Measurements from ENCODE around the gene SEMA4D.

GRCh38 chr9:89426384-89426961 lies 71.4 kb downstream of the SEMA4D start:
- TF ChIP-seq CTCF (IDR thresholded peaks at IDR 0.05; ENCODE audit: poor library complexity, severe bottlenecking) = no peak
- no peak for TF ChIP-seq EZH2 (IDR thresholded peaks at IDR 0.05; ENCODE audit: borderline replicate concordance, insufficient read depth, low read length, poor library complexity, severe bottlenecking)
- no peak for TF ChIP-seq EP300 (conservative IDR thresholded peaks at IDR 0.05; ENCODE audit: poor library complexity, severe bottlenecking)
- TF ChIP-seq POLR2AphosphoS5 (IDR thresholded peaks at IDR 0.05) = no peak
- TF ChIP-seq SMC3 (conservative IDR thresholded peaks at IDR 0.05; ENCODE audit: poor library complexity) = no peak
- TF ChIP-seq MXI1 (conservative IDR thresholded peaks at IDR 0.05; ENCODE audit: poor library complexity, severe bottlenecking) = no peak
- TF ChIP-seq, protein P1, sequence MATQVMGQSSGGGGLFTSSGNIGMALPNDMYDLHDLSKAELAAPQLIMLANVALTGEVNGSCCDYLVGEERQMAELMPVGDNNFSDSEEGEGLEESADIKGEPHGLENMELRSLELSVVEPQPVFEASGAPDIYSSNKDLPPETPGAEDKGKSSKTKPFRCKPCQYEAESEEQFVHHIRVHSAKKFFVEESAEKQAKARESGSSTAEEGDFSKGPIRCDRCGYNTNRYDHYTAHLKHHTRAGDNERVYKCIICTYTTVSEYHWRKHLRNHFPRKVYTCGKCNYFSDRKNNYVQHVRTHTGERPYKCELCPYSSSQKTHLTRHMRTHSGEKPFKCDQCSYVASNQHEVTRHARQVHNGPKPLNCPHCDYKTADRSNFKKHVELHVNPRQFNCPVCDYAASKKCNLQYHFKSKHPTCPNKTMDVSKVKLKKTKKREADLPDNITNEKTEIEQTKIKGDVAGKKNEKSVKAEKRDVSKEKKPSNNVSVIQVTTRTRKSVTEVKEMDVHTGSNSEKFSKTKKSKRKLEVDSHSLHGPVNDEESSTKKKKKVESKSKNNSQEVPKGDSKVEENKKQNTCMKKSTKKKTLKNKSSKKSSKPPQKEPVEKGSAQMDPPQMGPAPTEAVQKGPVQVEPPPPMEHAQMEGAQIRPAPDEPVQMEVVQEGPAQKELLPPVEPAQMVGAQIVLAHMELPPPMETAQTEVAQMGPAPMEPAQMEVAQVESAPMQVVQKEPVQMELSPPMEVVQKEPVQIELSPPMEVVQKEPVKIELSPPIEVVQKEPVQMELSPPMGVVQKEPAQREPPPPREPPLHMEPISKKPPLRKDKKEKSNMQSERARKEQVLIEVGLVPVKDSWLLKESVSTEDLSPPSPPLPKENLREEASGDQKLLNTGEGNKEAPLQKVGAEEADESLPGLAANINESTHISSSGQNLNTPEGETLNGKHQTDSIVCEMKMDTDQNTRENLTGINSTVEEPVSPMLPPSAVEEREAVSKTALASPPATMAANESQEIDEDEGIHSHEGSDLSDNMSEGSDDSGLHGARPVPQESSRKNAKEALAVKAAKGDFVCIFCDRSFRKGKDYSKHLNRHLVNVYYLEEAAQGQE (IDR thresholded peaks at IDR 0.05; ENCODE audit: borderline replicate concordance) = no peak
